ENCODE results near the gene C7orf33. TPM values are rescaled to one million over a fixed set of nuclear protein-coding genes. Genes with fewer than 3 reads are reported as not detected.

Gene C7orf33
- total RNA-seq, 3 donors from 2014 or later (not counting 1 experiment from before 2014, with no cell fraction given) = not detected

DNA sequence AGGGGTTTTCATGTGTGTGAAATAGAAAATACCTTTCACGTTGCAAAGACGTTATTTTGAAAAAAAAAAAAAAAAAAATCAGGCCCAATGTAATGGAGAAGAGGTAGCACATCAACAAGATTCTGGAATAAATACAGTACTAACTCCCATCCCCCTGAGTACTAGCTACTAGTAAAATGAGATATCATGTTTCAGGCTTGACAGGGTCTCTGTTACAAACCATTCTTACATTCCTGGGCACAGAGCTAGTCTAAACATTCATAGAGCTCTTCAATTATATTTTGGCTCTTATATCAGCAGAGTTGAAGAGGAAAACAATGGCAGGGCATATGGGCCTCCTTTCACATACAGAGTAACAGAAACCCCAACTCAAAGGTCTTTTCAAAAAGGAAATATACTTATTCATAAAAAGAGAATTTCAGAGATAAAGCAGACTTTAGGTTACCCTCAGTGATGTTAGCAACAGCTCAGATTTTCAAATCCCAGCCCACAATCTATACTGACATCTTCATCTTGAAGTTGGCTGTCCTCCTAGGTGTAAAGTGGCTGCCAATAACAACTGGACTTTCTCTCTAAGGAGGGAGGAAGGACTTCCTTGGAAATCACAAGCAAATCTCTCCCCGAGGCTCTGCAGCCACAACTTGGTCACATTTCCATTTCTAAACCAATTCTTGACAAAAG lies 18.6 kb downstream of the C7orf33 start:
- 90% methylated on average over 2 of the region's 3 CpGs for WGBS (ENCODE audit: insufficient coverage)
- Mint-ChIP-seq H3K27me3 (ENCODE audit: low read depth in 2 of 2) (peaks cover 31 to 56% of the 10 kb centered on the region in 2 donors), H3K4me1 (peaks cover 0 to 8% of the 10 kb centered on the region in 2 donors), H3K9me3 (no peaks in the 10 kb centered on the region), H3K4me3 (no peak overlapping the region), H3K36me3 (peaks cover 18% of the 10 kb centered on the region), H3K27ac (no peak overlapping the region)
- H3K4me1 ChIP-seq (ENCODE audit: control insufficient read depth, insufficient read depth, low read length) = no peaks in the 10 kb centered on the region
- TF ChIP-seq, protein P1, sequence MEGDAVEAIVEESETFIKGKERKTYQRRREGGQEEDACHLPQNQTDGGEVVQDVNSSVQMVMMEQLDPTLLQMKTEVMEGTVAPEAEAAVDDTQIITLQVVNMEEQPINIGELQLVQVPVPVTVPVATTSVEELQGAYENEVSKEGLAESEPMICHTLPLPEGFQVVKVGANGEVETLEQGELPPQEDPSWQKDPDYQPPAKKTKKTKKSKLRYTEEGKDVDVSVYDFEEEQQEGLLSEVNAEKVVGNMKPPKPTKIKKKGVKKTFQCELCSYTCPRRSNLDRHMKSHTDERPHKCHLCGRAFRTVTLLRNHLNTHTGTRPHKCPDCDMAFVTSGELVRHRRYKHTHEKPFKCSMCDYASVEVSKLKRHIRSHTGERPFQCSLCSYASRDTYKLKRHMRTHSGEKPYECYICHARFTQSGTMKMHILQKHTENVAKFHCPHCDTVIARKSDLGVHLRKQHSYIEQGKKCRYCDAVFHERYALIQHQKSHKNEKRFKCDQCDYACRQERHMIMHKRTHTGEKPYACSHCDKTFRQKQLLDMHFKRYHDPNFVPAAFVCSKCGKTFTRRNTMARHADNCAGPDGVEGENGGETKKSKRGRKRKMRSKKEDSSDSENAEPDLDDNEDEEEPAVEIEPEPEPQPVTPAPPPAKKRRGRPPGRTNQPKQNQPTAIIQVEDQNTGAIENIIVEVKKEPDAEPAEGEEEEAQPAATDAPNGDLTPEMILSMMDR (IDR thresholded peaks at IDR 0.05) = no peak
- H3K27ac ChIP-seq (ENCODE audit: low read length) = no peak overlapping the region
- intact Hi-C loops (cut with micrococcal nuclease) = no loop called here
- no peak overlapping the region for H3K4me3 ChIP-seq (ENCODE audit: low read length)
- DNase-seq (no peak), ATAC-seq (no peak)
- H3K36me3 ChIP-seq (ENCODE audit: control insufficient read depth, insufficient read depth, low read length) = no peaks in the 10 kb centered on the region
- H3K27me3 ChIP-seq (ENCODE audit: control insufficient read depth, insufficient read depth, low read length) = no peaks in the 10 kb centered on the region
- H3K9me3 ChIP-seq (ENCODE audit: control insufficient read depth, insufficient read depth, low read length) = peaks cover 9% of the 10 kb centered on the region

DNA sequence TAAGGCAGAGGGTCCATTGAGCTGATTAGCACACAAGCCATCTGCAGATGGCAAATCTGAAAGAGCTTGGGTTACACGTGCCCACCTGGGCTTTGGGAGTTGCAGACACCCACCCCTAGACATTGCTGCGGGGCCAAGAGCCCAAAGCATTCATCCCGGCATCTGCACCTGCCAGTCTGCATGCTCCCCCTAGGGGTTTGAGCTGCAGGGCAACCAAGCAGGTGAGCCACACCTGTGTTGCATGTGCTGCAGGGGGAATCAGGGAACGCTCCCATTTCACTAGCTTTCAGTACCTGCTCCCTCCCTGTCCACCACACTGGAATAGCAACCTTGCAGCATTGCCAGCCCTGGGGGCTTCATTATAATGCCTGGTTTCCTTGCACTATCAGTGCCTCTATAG lies 21.1 kb downstream of the C7orf33 start:
- Histone ChIP-seq H3K4me1 (ENCODE audit: control insufficient read depth, insufficient read depth, low read length) (no peaks in the 10 kb centered on the region), H3K9me3 (ENCODE audit: control insufficient read depth, insufficient read depth, low read length) (no peaks in the 10 kb centered on the region), H3K27me3 (ENCODE audit: control insufficient read depth, insufficient read depth, low read length) (peaks cover 4% of the 10 kb centered on the region), H3K36me3 (ENCODE audit: control insufficient read depth, insufficient read depth, low read length) (no peaks in the 10 kb centered on the region), H3K27ac (ENCODE audit: low read length) (no peak overlapping the region), H3K4me3 (ENCODE audit: low read length) (no peak overlapping the region)
- intact Hi-C loops (cut with micrococcal nuclease) = no loop called here
- Mint-ChIP-seq H3K27me3 (ENCODE audit: low read depth in 2 of 2) (peaks cover 28 to 56% of the 10 kb centered on the region in 2 donors), H3K4me1 (no peaks in the 10 kb centered on the region), H3K36me3 (no peaks in the 10 kb centered on the region), H3K4me3 (no peak overlapping the region), H3K27ac (no peak overlapping the region), H3K9me3 (no peaks in the 10 kb centered on the region)
- TF ChIP-seq, protein P1 (IDR thresholded peaks at IDR 0.05) = no peak
- DNase-seq (no peak), ATAC-seq (no peak)
- WGBS (ENCODE audit: insufficient coverage) = 83% methylated on average over 4 of the region's 4 CpGs

DNA sequence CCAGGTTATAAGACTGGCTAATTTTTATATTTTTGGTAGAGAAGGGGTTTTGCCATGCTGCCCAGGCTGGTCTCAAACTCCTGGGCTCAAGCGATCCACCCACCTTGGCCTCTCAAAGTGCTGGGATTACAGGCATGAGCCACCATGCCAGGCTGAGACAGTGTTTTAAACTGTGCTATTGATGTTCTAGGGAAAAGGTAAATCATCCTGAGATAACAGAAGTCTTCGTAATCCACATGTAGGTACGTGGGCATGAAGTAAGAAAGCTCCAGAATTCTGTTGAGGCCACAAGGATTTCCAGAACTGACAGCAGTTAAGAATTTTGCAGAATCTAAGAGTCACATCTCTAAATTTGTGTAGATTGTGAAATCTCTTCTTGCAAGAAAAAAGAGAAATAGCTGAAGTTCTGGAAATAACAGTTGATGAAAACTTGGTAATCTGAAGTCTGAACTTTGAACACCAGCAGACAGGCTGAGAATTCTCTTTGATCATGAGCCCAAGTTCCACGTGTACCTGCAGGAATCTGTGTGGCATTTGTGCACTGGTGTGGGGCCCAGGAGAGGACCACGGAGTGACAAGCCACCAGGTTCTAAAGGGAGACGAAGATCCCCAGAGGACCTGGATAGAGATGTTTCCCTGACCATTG lies 24.6 kb downstream of the C7orf33 start:
- Histone ChIP-seq H3K27ac (ENCODE audit: low read length) (no peak overlapping the region), H3K27me3 (ENCODE audit: control insufficient read depth, insufficient read depth, low read length) (peaks cover 10% of the 10 kb centered on the region), H3K4me3 (ENCODE audit: low read length) (no peak overlapping the region), H3K36me3 (ENCODE audit: control insufficient read depth, insufficient read depth, low read length) (no peaks in the 10 kb centered on the region), H3K9me3 (ENCODE audit: control insufficient read depth, insufficient read depth, low read length) (peaks cover 2% of the 10 kb centered on the region), H3K4me1 (ENCODE audit: control insufficient read depth, insufficient read depth, low read length) (no peaks in the 10 kb centered on the region)
- DNase-seq (no peak), ATAC-seq (no peak)
- intact Hi-C loops (cut with micrococcal nuclease) = no loop called here
- Mint-ChIP-seq H3K9me3 (no peaks in the 10 kb centered on the region), H3K27me3 (ENCODE audit: low read depth in 2 of 2) (peaks cover 35 to 77% of the 10 kb centered on the region in 2 donors), H3K27ac (no peak overlapping the region), H3K4me3 (no peak overlapping the region), H3K36me3 (no peaks in the 10 kb centered on the region), H3K4me1 (no peaks in the 10 kb centered on the region)
- 83% methylated on average over 6 of the region's 6 CpGs for WGBS (ENCODE audit: insufficient coverage)
- TF ChIP-seq, protein P1 (IDR thresholded peaks at IDR 0.05) = no peak
